ENCODE results near the gene CNOT9. TPM values are rescaled to one million over a fixed set of nuclear protein-coding genes. Genes with fewer than 3 reads are reported as not detected.
A peak's percentile ranks its signal among the peaks of the same experiment; 100 is the strongest.

The CNOT9 gene
- total RNA-seq, 1 experiment from 2014 or later, result 54.0 TPM

GRCh38 chr2:218643751-218644310, 75.2 kb downstream of the CNOT9 start:
- intact Hi-C loops (cut with micrococcal nuclease; ENCODE audit: unreplicated experiment), result loop anchor here (10.0 kb wide), 1 partner anchor 59 kb away; no protein-coding TSS in a partner anchor
- DNase-seq, result no peak
- Mint-ChIP-seq H3K4me3 (ENCODE audit: low read depth, unreplicated experiment) (no peak overlapping the region), H3K9me3 (ENCODE audit: low read depth, unreplicated experiment) (no peaks in the 10 kb centered on the region), H3K27me3 (ENCODE audit: unreplicated experiment) (no peaks in the 10 kb centered on the region), H3K36me3 (ENCODE audit: insufficient read depth, unreplicated experiment) (peaks cover 61% of the 10 kb centered on the region), H3K4me1 (ENCODE audit: low read depth, unreplicated experiment) (no peaks in the 10 kb centered on the region), H3K27ac (ENCODE audit: unreplicated experiment) (no peak overlapping the region)
- TF ChIP-seq, protein P1, sequence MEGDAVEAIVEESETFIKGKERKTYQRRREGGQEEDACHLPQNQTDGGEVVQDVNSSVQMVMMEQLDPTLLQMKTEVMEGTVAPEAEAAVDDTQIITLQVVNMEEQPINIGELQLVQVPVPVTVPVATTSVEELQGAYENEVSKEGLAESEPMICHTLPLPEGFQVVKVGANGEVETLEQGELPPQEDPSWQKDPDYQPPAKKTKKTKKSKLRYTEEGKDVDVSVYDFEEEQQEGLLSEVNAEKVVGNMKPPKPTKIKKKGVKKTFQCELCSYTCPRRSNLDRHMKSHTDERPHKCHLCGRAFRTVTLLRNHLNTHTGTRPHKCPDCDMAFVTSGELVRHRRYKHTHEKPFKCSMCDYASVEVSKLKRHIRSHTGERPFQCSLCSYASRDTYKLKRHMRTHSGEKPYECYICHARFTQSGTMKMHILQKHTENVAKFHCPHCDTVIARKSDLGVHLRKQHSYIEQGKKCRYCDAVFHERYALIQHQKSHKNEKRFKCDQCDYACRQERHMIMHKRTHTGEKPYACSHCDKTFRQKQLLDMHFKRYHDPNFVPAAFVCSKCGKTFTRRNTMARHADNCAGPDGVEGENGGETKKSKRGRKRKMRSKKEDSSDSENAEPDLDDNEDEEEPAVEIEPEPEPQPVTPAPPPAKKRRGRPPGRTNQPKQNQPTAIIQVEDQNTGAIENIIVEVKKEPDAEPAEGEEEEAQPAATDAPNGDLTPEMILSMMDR (IDR thresholded peaks at IDR 0.05; ENCODE audit: unreplicated experiment), result no peak
- BruUV-seq (replicated peaks), result no TSS peak
- CTCF ChIA-PET, result no interaction called here

DNA sequence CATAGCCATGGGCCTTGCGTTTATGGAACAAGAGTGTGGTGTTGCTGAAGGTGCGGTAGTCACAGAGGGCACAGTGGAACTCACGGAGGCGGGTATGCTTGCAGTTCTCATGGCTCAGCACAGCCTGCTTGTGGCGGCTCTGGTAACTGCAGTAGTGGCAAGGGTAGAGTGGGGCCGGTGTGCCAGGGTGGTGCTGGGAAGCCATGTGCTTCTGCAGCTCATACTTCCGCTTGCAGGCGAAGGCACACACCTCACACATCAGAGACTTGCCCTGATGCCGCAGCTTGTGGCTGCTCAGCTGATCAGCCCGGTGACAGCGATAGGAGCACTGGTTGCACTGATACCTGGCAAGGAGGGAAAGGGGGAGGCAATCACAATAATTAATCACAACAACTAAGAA, 76.1 kb downstream of the CNOT9 start:
- H3K9me3 Mint-ChIP-seq (ENCODE audit: low read depth, unreplicated experiment), result no peaks in the 10 kb centered on the region
- peaks cover 63% of the 10 kb centered on the region for H3K36me3 Mint-ChIP-seq (ENCODE audit: insufficient read depth, unreplicated experiment)
- TF ChIP-seq, protein P1 (IDR thresholded peaks at IDR 0.05; ENCODE audit: unreplicated experiment), result no peak
- intact Hi-C loops (cut with micrococcal nuclease; ENCODE audit: unreplicated experiment), result loop anchor here (10.0 kb wide), 1 partner anchor 60 kb away; no protein-coding TSS in a partner anchor
- H3K27ac Mint-ChIP-seq (ENCODE audit: unreplicated experiment), result no peak overlapping the region
- no peaks in the 10 kb centered on the region for H3K4me1 Mint-ChIP-seq (ENCODE audit: low read depth, unreplicated experiment)
- H3K27me3 Mint-ChIP-seq (ENCODE audit: unreplicated experiment), result no peaks in the 10 kb centered on the region
- CTCF ChIA-PET, result no interaction called here
- H3K4me3 Mint-ChIP-seq (ENCODE audit: low read depth, unreplicated experiment), result no peak overlapping the region
- no TSS peak for BruUV-seq (replicated peaks)
- DNase-seq, result no peak

GRCh38 chr2:218645126-218645525, 76.5 kb downstream of the CNOT9 start:
- no TSS peak for BruUV-seq (replicated peaks)
- H3K9me3 Mint-ChIP-seq (ENCODE audit: low read depth, unreplicated experiment), result no peaks in the 10 kb centered on the region
- peak overlapping the region; percentile 66 for H3K27ac Mint-ChIP-seq (ENCODE audit: unreplicated experiment)

More at GRCh38 chr2:218645126-218645525, 76.5 kb downstream of the CNOT9 start:
- DNase-seq, result no peak
- no peak overlapping the region for H3K4me3 Mint-ChIP-seq (ENCODE audit: low read depth, unreplicated experiment)
- CTCF ChIA-PET, result no interaction called here
- H3K4me1 Mint-ChIP-seq (ENCODE audit: low read depth, unreplicated experiment), result no peaks in the 10 kb centered on the region
- TF ChIP-seq, protein P1 (IDR thresholded peaks at IDR 0.05; ENCODE audit: unreplicated experiment), result no peak
- peaks cover 62% of the 10 kb centered on the region for H3K36me3 Mint-ChIP-seq (ENCODE audit: insufficient read depth, unreplicated experiment)
- no peaks in the 10 kb centered on the region for H3K27me3 Mint-ChIP-seq (ENCODE audit: unreplicated experiment)
- intact Hi-C loops (cut with micrococcal nuclease; ENCODE audit: unreplicated experiment), result loop anchor here (10.0 kb wide), 1 partner anchor 60 kb away; no protein-coding TSS in a partner anchor

Other genes starting within 250 kb of the CNOT9 start
- gene CATIP, start 212.0 kb upstream of the CNOT9 start, total RNA-seq (2022), result 0.71 TPM in 1 of 2 replicates, not detected in the other
- gene SLC11A1, start 186.6 kb upstream of the CNOT9 start, total RNA-seq (2022), result 0.12 TPM in 1 of 2 replicates, not detected in the other
- 58.0 and 59.3 TPM in 2 replicates for gene CTDSP1, start 169.0 kb upstream of the CNOT9 start, total RNA-seq (2022)
- gene VIL1, start 149.7 kb upstream of the CNOT9 start, total RNA-seq (2022), result 9.0 and 16.4 TPM in 2 replicates
- gene USP37, start 488 bp upstream of the CNOT9 start, total RNA-seq (2022), result 18.5 and 27.5 TPM in 2 replicates
- gene PLCD4, start 39.1 kb downstream of the CNOT9 start, total RNA-seq (2022), result 0.38 and 0.95 TPM in 2 replicates
- gene ZNF142, start 90.8 kb downstream of the CNOT9 start, total RNA-seq (2022), result 42.8 and 43.3 TPM in 2 replicates
- 57.9 and 61.7 TPM in 2 replicates for gene BCS1L, start 90.8 kb downstream of the CNOT9 start, total RNA-seq (2022)
- gene RNF25, start 103.2 kb downstream of the CNOT9 start, total RNA-seq (2022), result 32.1 and 36.9 TPM in 2 replicates
- 42.4 and 50.6 TPM in 2 replicates for gene STK36, start 103.2 kb downstream of the CNOT9 start, total RNA-seq (2022)
- 67.3 and 75.5 TPM in 2 replicates for gene TTLL4, start 142.0 kb downstream of the CNOT9 start, total RNA-seq (2022)
- gene CYP27A1, start 213.3 kb downstream of the CNOT9 start, total RNA-seq (2022), result 11.8 and 12.2 TPM in 2 replicates